ENCODE data around the gene LEF1. TPM values are rescaled to one million over a fixed set of nuclear protein-coding genes. Genes with fewer than 3 reads are reported as not detected.

The LEF1 gene
- total RNA-seq, 4 donors from 2014 or later, result 0.42 to 3.6 (median 1.9) TPM

DNA sequence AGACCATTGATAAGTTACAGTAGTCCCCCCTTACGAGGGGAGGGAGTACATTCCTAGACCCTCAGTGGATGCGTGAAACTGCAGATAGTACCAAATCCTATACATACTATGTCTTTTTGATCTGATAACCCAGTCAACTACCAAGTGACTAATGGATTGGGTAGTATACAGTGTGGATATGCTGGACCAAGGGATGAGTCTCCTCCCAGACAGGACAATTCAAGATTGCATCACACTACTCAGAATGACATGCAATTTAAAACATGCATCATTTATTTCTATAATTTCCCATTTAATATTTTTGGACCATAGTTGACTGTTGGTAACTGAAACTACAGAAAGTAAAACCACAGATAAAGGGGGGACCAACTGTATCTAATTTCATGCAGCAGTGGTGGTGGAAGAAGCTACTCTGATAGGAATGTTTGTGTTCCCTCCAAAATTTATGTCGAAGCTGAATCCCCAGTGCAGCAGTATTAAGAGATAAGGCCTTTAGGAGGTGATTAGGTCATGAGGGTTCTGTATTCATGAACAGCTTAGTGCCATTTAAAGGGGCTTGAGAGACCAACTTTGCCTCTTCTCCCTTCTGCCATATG, 167.1 kb downstream of the LEF1 start:
- 85% methylated on average over 3 of the region's 3 CpGs for WGBS
- H3K27me3 ChIP-seq, result no peaks in the 10 kb centered on the region
- intact Hi-C loops (cut with DNase I), result no loop called here
- no peak overlapping the region for H3K27ac ChIP-seq (replicated peaks in 1 of 4)
- no peak for DNase-seq (ENCODE audit: extremely low spot score)
- TF ChIP-seq, protein P1, sequence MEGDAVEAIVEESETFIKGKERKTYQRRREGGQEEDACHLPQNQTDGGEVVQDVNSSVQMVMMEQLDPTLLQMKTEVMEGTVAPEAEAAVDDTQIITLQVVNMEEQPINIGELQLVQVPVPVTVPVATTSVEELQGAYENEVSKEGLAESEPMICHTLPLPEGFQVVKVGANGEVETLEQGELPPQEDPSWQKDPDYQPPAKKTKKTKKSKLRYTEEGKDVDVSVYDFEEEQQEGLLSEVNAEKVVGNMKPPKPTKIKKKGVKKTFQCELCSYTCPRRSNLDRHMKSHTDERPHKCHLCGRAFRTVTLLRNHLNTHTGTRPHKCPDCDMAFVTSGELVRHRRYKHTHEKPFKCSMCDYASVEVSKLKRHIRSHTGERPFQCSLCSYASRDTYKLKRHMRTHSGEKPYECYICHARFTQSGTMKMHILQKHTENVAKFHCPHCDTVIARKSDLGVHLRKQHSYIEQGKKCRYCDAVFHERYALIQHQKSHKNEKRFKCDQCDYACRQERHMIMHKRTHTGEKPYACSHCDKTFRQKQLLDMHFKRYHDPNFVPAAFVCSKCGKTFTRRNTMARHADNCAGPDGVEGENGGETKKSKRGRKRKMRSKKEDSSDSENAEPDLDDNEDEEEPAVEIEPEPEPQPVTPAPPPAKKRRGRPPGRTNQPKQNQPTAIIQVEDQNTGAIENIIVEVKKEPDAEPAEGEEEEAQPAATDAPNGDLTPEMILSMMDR (IDR thresholded peaks at IDR 0.05), result no peak
- TF ChIP-seq POLR2A (IDR thresholded peaks at IDR 0.05; ENCODE audit: low read depth) (no peak), POLR2AphosphoS5 (IDR thresholded peaks at IDR 0.05) (no peak), EP300 (IDR thresholded peaks at IDR 0.05) (no peak)
- no peaks in the 10 kb centered on the region for H3K36me3 ChIP-seq
- no peaks in the 10 kb centered on the region for H3K9me3 ChIP-seq
- peaks cover 41 to 64% (median 57%) of the 10 kb centered on the region in 4 donors for H3K4me1 ChIP-seq
- no peak overlapping the region for H3K4me3 ChIP-seq

DNA sequence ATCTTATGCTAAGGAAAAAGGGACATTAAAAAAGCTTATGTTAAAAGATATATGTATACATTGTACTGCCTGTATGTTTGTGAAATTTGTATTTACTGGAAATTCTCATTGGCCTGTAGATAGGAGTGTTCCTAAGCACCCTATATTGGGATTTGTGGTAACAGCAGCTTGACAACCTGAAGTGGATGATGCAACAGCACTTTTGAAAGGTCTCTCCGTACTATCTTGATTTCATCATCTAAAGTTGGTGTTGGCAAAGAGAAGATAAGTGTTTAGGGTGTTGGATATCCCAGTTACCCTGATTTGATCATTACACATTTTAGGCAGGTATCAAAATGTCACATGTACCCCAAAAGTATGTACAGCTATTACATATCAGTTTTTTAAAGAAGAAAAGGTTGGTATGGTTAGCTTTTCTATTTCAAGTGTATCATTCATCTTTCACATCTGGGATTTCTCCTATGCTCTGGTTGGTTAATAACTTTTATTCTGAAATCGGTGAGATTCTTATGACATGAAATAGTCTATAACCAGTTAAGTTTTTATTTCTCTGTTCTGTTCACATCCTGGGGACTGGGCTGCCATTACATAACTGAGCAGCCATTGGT, 168.7 kb downstream of the LEF1 start:
- TF ChIP-seq, protein P1 (IDR thresholded peaks at IDR 0.05), result no peak
- TF ChIP-seq EP300 (IDR thresholded peaks at IDR 0.05) (no peak), POLR2AphosphoS5 (IDR thresholded peaks at IDR 0.05) (no peak), POLR2A (IDR thresholded peaks at IDR 0.05; ENCODE audit: low read depth) (no peak)
- no peak for DNase-seq (ENCODE audit: extremely low spot score)
- 88% methylated on average over 2 of the region's 2 CpGs for WGBS
- Histone ChIP-seq H3K4me1 (peaks cover 51 to 70% (median 65%) of the 10 kb centered on the region in 4 donors), H3K4me3 (no peak overlapping the region), H3K27ac (replicated peaks in 1 of 4) (peak overlapping the region; percentile 13 to 86 (median 84)), H3K36me3 (no peaks in the 10 kb centered on the region), H3K9me3 (no peaks in the 10 kb centered on the region), H3K27me3 (no peaks in the 10 kb centered on the region)
- intact Hi-C loops (cut with DNase I), result no loop called here

DNA sequence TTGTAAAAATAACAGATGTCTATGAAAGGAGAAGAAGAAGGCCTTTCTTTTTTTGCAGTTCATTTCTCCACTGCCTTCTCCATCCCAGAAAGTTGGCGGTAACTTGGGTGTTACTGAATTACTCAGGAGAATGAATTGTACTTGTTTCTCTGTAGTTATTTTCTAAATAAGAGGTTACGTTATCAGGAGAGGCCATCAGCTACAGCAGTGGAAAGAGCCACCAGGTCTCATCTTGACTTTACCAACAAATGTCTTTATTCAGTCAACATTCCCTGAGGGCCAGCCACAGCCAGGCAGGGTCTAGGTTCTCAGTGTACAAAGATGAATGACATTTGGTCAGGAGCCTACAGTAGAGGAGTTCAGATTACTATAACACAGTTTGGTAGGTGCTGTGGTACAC, 170.9 kb downstream of the LEF1 start:
- TF ChIP-seq POLR2A (IDR thresholded peaks at IDR 0.05; ENCODE audit: low read depth), result no peak
- no peak for TF ChIP-seq EP300 (IDR thresholded peaks at IDR 0.05)
- intact Hi-C loops (cut with DNase I), result no loop called here
- H3K9me3 ChIP-seq, result no peaks in the 10 kb centered on the region
- H3K27me3 ChIP-seq, result no peaks in the 10 kb centered on the region
- H3K4me1 ChIP-seq, result peaks cover 46 to 76% (median 73%) of the 10 kb centered on the region in 4 donors
- DNase-seq (ENCODE audit: extremely low spot score), result no peak
- H3K4me3 ChIP-seq, result no peak overlapping the region
- WGBS, result 40% methylated on average over 2 of the region's 2 CpGs
- H3K36me3 ChIP-seq, result no peaks in the 10 kb centered on the region
- H3K27ac ChIP-seq (replicated peaks in 1 of 4), result peak overlapping the region; percentile 81 to 86 (median 84)

Other genes starting within 250 kb of the LEF1 start
- 10 to 100 TPM; 17.7 to 36.6 (median 22.9) TPM for gene CYP2U1, start 237.4 kb downstream of the LEF1 start, total RNA-seq
- gene HADH, start 179.0 kb downstream of the LEF1 start, total RNA-seq, result 100 to 1,000 TPM in 3 of 4 donors, 10 to 100 TPM in 1; 60.8 to 176 (median 108) TPM

Measured in esophagus muscularis mucosa (tissue), 4 donors.